ENCODE measurements around the gene UPK3BL1.
"Not testable (repeated sequence)": the region's sequence is repeated elsewhere in the genome, so short reads cannot be mapped to it uniquely, and the experiment has no call there.

- not testable (repeated sequence) for TF ChIP-seq CTCF, POLR2A (IDR thresholded peaks at IDR 0.05)
Observed at GRCh38 chr7:102614346-102614697, 28.3 kb downstream of the UPK3BL1 start.
